Fibroblast of pulmonary artery (primary cell): ENCODE results near the gene UQCC5.
"Not testable (repeated sequence)": the region's sequence is repeated elsewhere in the genome, so short reads cannot be mapped to it uniquely, and the experiment has no call there.

Experiments
- DNase-seq: peaks from one replicate; pipeline ENCODE4 v3.0.0-alpha.2; 2010; ENCODE audit warnings: low read depth
- H3K4me3 ChIP-seq: replicated peaks from 2 replicates; pipeline ENCODE4 v1.5.1; 2011; ENCODE audit warnings: low read depth, mild to moderate bottlenecking, control low read depth, low read length, moderate library complexity
- CTCF ChIP-seq: IDR thresholded peaks from 2 replicates; pipeline ENCODE4 v1.5.1; 2011; ENCODE audit warnings: mild to moderate bottlenecking, control low read depth, low read length, inconsistent platforms; ENCODE audit errors: missing control alignments

Gene UQCC5

GRCh38 chr3:52523386-52524257, 12.8 kb upstream of the UQCC5 start:
- TF ChIP-seq CTCF, result no peak
- H3K4me3 ChIP-seq, result no peak overlapping the region
- no peak for DNase-seq

- TF ChIP-seq CTCF, result no peak
- no peak for DNase-seq
- no peak overlapping the region for H3K4me3 ChIP-seq
These were observed 12.1 kb upstream of the UQCC5 start for GRCh38 chr3:52524258-52524751.

- no peak for DNase-seq
- TF ChIP-seq CTCF, result no peak
- no peak overlapping the region for H3K4me3 ChIP-seq
These were observed 11.4 kb upstream of the UQCC5 start for GRCh38 chr3:52524752-52525679.

GRCh38 chr3:52525680-52526561, 10.5 kb upstream of the UQCC5 start:
- TF ChIP-seq CTCF, result no peak
- DNase-seq, result no peak

GRCh38 chr3:52526671-52527038, 9.8 kb upstream of the UQCC5 start:
- DNase-seq, H3K4me3 ChIP-seq: not testable (repeated sequence)

More at GRCh38 chr3:52525680-52526561, 10.5 kb upstream of the UQCC5 start:
- no peak overlapping the region for H3K4me3 ChIP-seq

GRCh38 chr3:52527039-52527731, 9.2 kb upstream of the UQCC5 start:
- TF ChIP-seq CTCF, result no peak
- no peak for DNase-seq
- H3K4me3 ChIP-seq, result no peak overlapping the region
